GM12873 (cell line): ENCODE data around the gene AP3B1.

Source experiments
- CTCF ChIP-seq: IDR thresholded peaks from 2 replicates; pipeline ENCODE4 v1.5.1; 2012; ENCODE audit warnings: low read depth, mild to moderate bottlenecking, moderate library complexity, low read length, control low read depth; ENCODE audit not compliant: insufficient read depth; ENCODE audit errors: missing control alignments

The AP3B1 gene

GRCh38 chr5:77972469-77973252 lies 321.8 kb downstream of the AP3B1 start:
- peak; percentile 55 for TF ChIP-seq CTCF

GRCh38 chr5:77971776-77972468 lies 322.6 kb downstream of the AP3B1 start:
- TF ChIP-seq CTCF = no peak

GRCh38 chr5:77970891-77971290 lies 323.6 kb downstream of the AP3B1 start:
- no peak for TF ChIP-seq CTCF

- no peak for TF ChIP-seq CTCF
Measured at GRCh38 chr5:77963795-77964194, 330.7 kb downstream of the AP3B1 start.

GRCh38 chr5:77960863-77961396 lies 333.6 kb downstream of the AP3B1 start:
- no peak for TF ChIP-seq CTCF

GRCh38 chr5:77960305-77960704 lies 334.2 kb downstream of the AP3B1 start:
- no peak for TF ChIP-seq CTCF

GRCh38 chr5:77958642-77959330 lies 335.7 kb downstream of the AP3B1 start:
- TF ChIP-seq CTCF = no peak
